IMR-90 (cell line): ENCODE measurements around the gene PYCARD. TPM values are rescaled to one million over a fixed set of nuclear protein-coding genes. Genes with fewer than 3 reads are reported as not detected.

Experiments
- ATAC-seq: fragments of 200-7000 bp; cut with Tn5 transposase; 2 replicates; pipeline ENCODE4 v1.9.1; 2020; ENCODE audit warnings: low read depth, mild to moderate bottlenecking, moderate library complexity
- BruUV-seq: library from RNA; stranded (reverse); fragments of 400-500 nt; replicated peaks from 2 replicates; lab custom pipeline; 2021; lab: Mats Ljungman, UMichigan
- CTCF ChIA-PET: fragments of 300-600 bp; formaldehyde crosslinking; extraction: SDS; loops from one replicate; lab custom pipeline; 2021; ENCODE audit warnings: antibody characterized with exemption; lab: Yijun Ruan, JAX
- POLR2A ChIA-PET: fragments of 300-600 bp; sonication (Branson Sonifier 250); formaldehyde crosslinking; loops from one replicate; lab custom pipeline; 2022; ENCODE audit warnings: antibody characterized with exemption; ENCODE audit not compliant: unreplicated experiment; lab: Charles Lee
- DNase-seq: peaks from one replicate; pipeline ENCODE4 v3.0.0; 2013
- H2AFZ ChIP-seq: replicated peaks from 2 replicates; pipeline ENCODE3; 2013; ENCODE audit warnings: low read length, mild to moderate bottlenecking; ENCODE audit not compliant: poor library complexity
- H2AK5ac ChIP-seq: 2 replicates; pipeline ENCODE4 v1.6.1; 2013; ENCODE audit warnings: low read depth, low read length, inconsistent platforms
- H2AK9ac ChIP-seq: replicated peaks from 2 replicates; pipeline ENCODE3; 2013; ENCODE audit warnings: mild to moderate bottlenecking, low read depth, low read length, moderate library complexity; ENCODE audit not compliant: poor library complexity
- H2BK120ac ChIP-seq: 2 replicates; pipeline ENCODE4 v1.6.1; 2013; ENCODE audit warnings: low read depth, low read length, inconsistent platforms
- H2BK15ac ChIP-seq: 3 replicates; pipeline ENCODE4 v1.6.1; 2013; ENCODE audit warnings: low read depth, low read length, inconsistent platforms
- H2BK20ac ChIP-seq: 2 replicates; pipeline ENCODE4 v1.6.1; 2013; ENCODE audit warnings: low read depth, mild to moderate bottlenecking, inconsistent platforms, low read length, moderate library complexity
- H2BK5ac ChIP-seq: 2 replicates; pipeline ENCODE4 v1.6.1; 2013; ENCODE audit warnings: mild to moderate bottlenecking, low read depth, low read length, inconsistent platforms; ENCODE audit not compliant: poor library complexity, severe bottlenecking
- H3K14ac ChIP-seq: replicated peaks from 2 replicates; pipeline ENCODE4 v1.6.1; 2013; ENCODE audit warnings: low read depth, low read length, inconsistent platforms
- H3K18ac ChIP-seq: 2 replicates; pipeline ENCODE4 v1.6.1; 2013; ENCODE audit warnings: low read depth, low read length, control low read depth
- H3K23ac ChIP-seq: 2 replicates; pipeline ENCODE4 v1.6.1; 2013; ENCODE audit warnings: low read depth, low read length, inconsistent platforms
- H3K27ac ChIP-seq: 2 replicates; pipeline ENCODE4 v1.5.1; 2013; ENCODE audit warnings: mild to moderate bottlenecking, control low read depth, low read length; ENCODE audit not compliant: insufficient read depth
- H3K27me3 ChIP-seq: 2 replicates; pipeline ENCODE4 v1.6.1; 2013; ENCODE audit warnings: low read length; ENCODE audit not compliant: control insufficient read depth, insufficient read depth
- H3K36me3 ChIP-seq: 2 replicates; pipeline ENCODE4 v1.6.1; 2013; ENCODE audit warnings: low read length, mixed read lengths; ENCODE audit not compliant: control insufficient read depth, insufficient read depth
- H3K4ac ChIP-seq: 2 replicates; pipeline ENCODE4 v1.6.1; 2013; ENCODE audit warnings: low read depth, low read length, inconsistent platforms
- H3K4me1 ChIP-seq: 2 replicates; pipeline ENCODE4 v1.6.1; 2013; ENCODE audit warnings: low read length, mixed read lengths; ENCODE audit not compliant: control insufficient read depth, insufficient read depth
- H3K4me2 ChIP-seq: 2 replicates; pipeline ENCODE4 v1.6.1; 2013; ENCODE audit warnings: low read depth, mild to moderate bottlenecking, control low read depth, low read length, moderate library complexity
- H3K4me3 ChIP-seq: 2 replicates; pipeline ENCODE4 v1.5.1; 2013; ENCODE audit warnings: low read depth, mild to moderate bottlenecking, control low read depth, low read length, moderate library complexity; ENCODE audit not compliant: insufficient read depth
- H3K56ac ChIP-seq: 2 replicates; pipeline ENCODE4 v1.6.1; 2013; ENCODE audit warnings: low read length, inconsistent platforms; ENCODE audit not compliant: insufficient read depth; ENCODE audit errors: extremely low read depth
- H3K79me1 ChIP-seq, 2 experiments: 2 replicates each; pipeline ENCODE4 v1.6.1; 2013; ENCODE audit warnings: low read length in 2 of 2, inconsistent platforms in 1 of 2, low read depth in 1 of 2
- H3K9ac ChIP-seq: 2 replicates; pipeline ENCODE4 v1.6.1; 2013; ENCODE audit warnings: low read depth, low read length, control low read depth
- H3K9me1 ChIP-seq: 2 replicates; pipeline ENCODE4 v1.6.1; 2013; ENCODE audit warnings: low read length, inconsistent platforms; ENCODE audit not compliant: insufficient read depth
- H3K9me3 ChIP-seq: 2 replicates; pipeline ENCODE4 v1.6.1; 2013; ENCODE audit warnings: low read length; ENCODE audit not compliant: control insufficient read depth, insufficient read depth
- H4K20me1 ChIP-seq: 2 replicates; pipeline ENCODE4 v1.6.1; 2013; ENCODE audit warnings: low read length, inconsistent platforms; ENCODE audit not compliant: insufficient read depth
- H4K5ac ChIP-seq: 2 replicates; pipeline ENCODE4 v1.6.1; 2013; ENCODE audit warnings: mild to moderate bottlenecking, low read depth, low read length, control low read depth
- H4K8ac ChIP-seq, 2 experiments: 2 replicates each; pipeline ENCODE4 v1.6.1; 2013; ENCODE audit warnings: low read depth in 2 of 2, low read length in 2 of 2, control low read depth in 1 of 2, inconsistent platforms in 1 of 2
- H4K91ac ChIP-seq: 2 replicates; pipeline ENCODE4 v1.6.1; 2013; ENCODE audit warnings: low read depth, low read length, inconsistent platforms; ENCODE audit not compliant: insufficient read depth
- BHLHE40 ChIP-seq: fragments of 150-350 bp; IDR thresholded peaks from 2 replicates; pipeline ENCODE4 v1.6.1; 2016; ENCODE audit warnings: mild to moderate bottlenecking, low read depth, low read length
- CHD1 ChIP-seq: IDR thresholded peaks from 2 replicates; pipeline ENCODE4 v1.6.1; 2012; ENCODE audit warnings: low read depth, low read length, improper control_type of control experiment
- FOS ChIP-seq: fragments of 150-350 bp; IDR thresholded peaks from 2 replicates; pipeline ENCODE4 v1.6.1; 2016; ENCODE audit warnings: low read depth, low read length
- MAFK ChIP-seq: IDR thresholded peaks from 2 replicates; pipeline ENCODE4 v1.6.1; 2012; ENCODE audit warnings: low read depth, low read length, improper control_type of control experiment
- MXI1 ChIP-seq: IDR thresholded peaks from 2 replicates; pipeline ENCODE4 v1.6.1; 2012; ENCODE audit warnings: low read depth, mild to moderate bottlenecking, low read length, moderate library complexity, borderline replicate concordance
- POLR2A ChIP-seq: IDR thresholded peaks from 2 replicates; pipeline ENCODE4 v1.6.1; 2012; ENCODE audit warnings: mild to moderate bottlenecking, low read depth, low read length
- RAD21 ChIP-seq: IDR thresholded peaks from 2 replicates; pipeline ENCODE4 v1.6.1; 2012; ENCODE audit warnings: low read length, improper control_type of control experiment
- RFX5 ChIP-seq: IDR thresholded peaks from 2 replicates; pipeline ENCODE4 v1.8.0; 2012; ENCODE audit warnings: low read depth, mild to moderate bottlenecking, low read length, moderate library complexity
- WGBS, 2 experiments: methylation state at CpG; one replicate each; pipeline versions ENCODE4 v1.1.5 to v1.1.7; 2013; ENCODE audit warnings: missing lambda C conversion rate in 2 of 2; ENCODE audit not compliant: insufficient read length in 1 of 2; ENCODE audit errors: extremely low coverage in 2 of 2; 5-methylcytosine and 5-hydroxymethylcytosine counted together
- dilution Hi-C: fragments of 300-500 bp; cut with HindIII; formaldehyde crosslinking; loops from one replicate; pipeline ENCODE4 v1.14.3; 2018; ENCODE audit warnings: low sequenced_read_pairs; ENCODE audit not compliant: unreplicated experiment
- in situ Hi-C: fragments of 300-500 bp; cut with MboI; formaldehyde crosslinking; loops from 3 replicates; pipeline ENCODE4 v1.14.3; 2019; ENCODE audit warnings: low sequenced_read_pairs, inconsistent platforms, mixed read lengths
- intact Hi-C: fragments of 100-400 bp; cut with micrococcal nuclease; formaldehyde crosslinking; loops from 2 replicates; pipeline ENCODE4 v1.10.0; 2022
- polyA plus RNA-seq, 3 experiments: library from polyadenylated mRNA; depleted of rRNA; stranded (reverse); fragments of >200 nt; gene quantifications; 2 replicates each; pipeline ENCODE4 v1.2.3, GENCODE V29; 2012; ENCODE audit warnings: low replicate concordance in 1 of 3
- total RNA-seq: library from RNA; depleted of rRNA; stranded (reverse); fragments of >200 nt; gene quantifications from 2 replicates; pipeline ENCODE4 v1.2.3, GENCODE V29; 2012
- TF ChIP-seq, protein P1 (sequence below): fragments of 150-350 bp; IDR thresholded peaks from 2 replicates; pipeline ENCODE4 v1.6.1; 2016; ENCODE audit warnings: low read depth, mild to moderate bottlenecking, low read length, moderate library complexity, borderline replicate concordance
- TF ChIP-seq, protein P2 (sequence below): conservative IDR thresholded peaks from 2 replicates; pipeline ENCODE4 v1.5.1; 2012; ENCODE audit warnings: mild to moderate bottlenecking, low read depth, low read length, improper control_type of control experiment

PYCARD gene
- total and polyA plus RNA-seq, 2 of the 4 experiments (the other 2 are of a cell fraction): 10.2 to 20.5 TPM

DNA sequence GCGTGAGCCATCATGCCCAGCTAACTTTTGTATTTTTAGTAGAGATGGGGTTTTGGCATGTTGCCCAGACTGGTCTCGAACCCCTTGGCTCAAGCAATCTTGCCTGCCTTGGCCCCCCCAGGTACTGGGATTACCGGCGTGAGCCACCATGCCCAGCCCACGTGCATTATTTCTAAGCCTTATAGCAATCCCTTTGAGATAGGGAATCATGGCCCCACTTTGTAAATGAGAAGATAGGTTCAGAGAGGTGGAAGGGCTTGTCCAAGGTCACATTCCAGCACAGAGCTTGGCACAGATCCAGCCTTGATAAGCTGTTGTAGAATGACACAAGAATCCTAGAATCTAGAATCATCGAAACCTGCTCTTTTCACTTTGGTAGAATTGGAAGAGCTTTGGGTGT lies 4.2 kb upstream of the PYCARD start:
- H3K27me3 ChIP-seq: peaks cover 33% of the 10 kb centered on the region
- H2BK5ac ChIP-seq: no peak overlapping the region
- H3K4ac ChIP-seq: no peak overlapping the region
- H3K9me3 ChIP-seq: no peaks in the 10 kb centered on the region
- no peak for ATAC-seq
- no peak overlapping the region for H3K4me3 ChIP-seq
- no peak overlapping the region for H4K8ac ChIP-seq
- ChIA-PET POLR2A (interaction anchor here (0.6 kb wide), 1 partner anchor 27 kb away, joined by 9 read pairs; no protein-coding TSS in a partner anchor), CTCF (no interaction called here)
- H2BK20ac ChIP-seq: no peak overlapping the region
- no peak overlapping the region for H2AK5ac ChIP-seq
- no peak overlapping the region for H3K18ac ChIP-seq
- dilution Hi-C loops: no loop called here
- no peak overlapping the region for H3K27ac ChIP-seq
- H2AFZ ChIP-seq: no peak overlapping the region
- no peak overlapping the region for H3K23ac ChIP-seq
- in situ Hi-C loops: no loop called here
- TF ChIP-seq, protein P1, sequence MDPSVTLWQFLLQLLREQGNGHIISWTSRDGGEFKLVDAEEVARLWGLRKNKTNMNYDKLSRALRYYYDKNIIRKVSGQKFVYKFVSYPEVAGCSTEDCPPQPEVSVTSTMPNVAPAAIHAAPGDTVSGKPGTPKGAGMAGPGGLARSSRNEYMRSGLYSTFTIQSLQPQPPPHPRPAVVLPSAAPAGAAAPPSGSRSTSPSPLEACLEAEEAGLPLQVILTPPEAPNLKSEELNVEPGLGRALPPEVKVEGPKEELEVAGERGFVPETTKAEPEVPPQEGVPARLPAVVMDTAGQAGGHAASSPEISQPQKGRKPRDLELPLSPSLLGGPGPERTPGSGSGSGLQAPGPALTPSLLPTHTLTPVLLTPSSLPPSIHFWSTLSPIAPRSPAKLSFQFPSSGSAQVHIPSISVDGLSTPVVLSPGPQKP: no peak
- TF ChIP-seq FOS (no peak), RFX5 (no peak), RAD21 (no peak), CHD1 (no peak), BHLHE40 (no peak), MAFK (no peak), MXI1 (no peak), POLR2A (no peak)
- TF ChIP-seq, protein P2, sequence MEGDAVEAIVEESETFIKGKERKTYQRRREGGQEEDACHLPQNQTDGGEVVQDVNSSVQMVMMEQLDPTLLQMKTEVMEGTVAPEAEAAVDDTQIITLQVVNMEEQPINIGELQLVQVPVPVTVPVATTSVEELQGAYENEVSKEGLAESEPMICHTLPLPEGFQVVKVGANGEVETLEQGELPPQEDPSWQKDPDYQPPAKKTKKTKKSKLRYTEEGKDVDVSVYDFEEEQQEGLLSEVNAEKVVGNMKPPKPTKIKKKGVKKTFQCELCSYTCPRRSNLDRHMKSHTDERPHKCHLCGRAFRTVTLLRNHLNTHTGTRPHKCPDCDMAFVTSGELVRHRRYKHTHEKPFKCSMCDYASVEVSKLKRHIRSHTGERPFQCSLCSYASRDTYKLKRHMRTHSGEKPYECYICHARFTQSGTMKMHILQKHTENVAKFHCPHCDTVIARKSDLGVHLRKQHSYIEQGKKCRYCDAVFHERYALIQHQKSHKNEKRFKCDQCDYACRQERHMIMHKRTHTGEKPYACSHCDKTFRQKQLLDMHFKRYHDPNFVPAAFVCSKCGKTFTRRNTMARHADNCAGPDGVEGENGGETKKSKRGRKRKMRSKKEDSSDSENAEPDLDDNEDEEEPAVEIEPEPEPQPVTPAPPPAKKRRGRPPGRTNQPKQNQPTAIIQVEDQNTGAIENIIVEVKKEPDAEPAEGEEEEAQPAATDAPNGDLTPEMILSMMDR: no peak
- H3K4me2 ChIP-seq: no peak overlapping the region
- H3K4me1 ChIP-seq: peaks cover 4% of the 10 kb centered on the region; the same call in 1 of the 2 replicates
- no peak overlapping the region for H4K91ac ChIP-seq
- no peak overlapping the region for H3K14ac ChIP-seq
- no peak overlapping the region for H2BK120ac ChIP-seq
- intact Hi-C loops: no loop called here
- H2AK9ac ChIP-seq: no peak overlapping the region
- H3K56ac ChIP-seq: no peak overlapping the region
- H3K36me3 ChIP-seq: no peaks in the 10 kb centered on the region
- H3K79me1 ChIP-seq: no peaks in the 10 kb centered on the region
- H2BK15ac ChIP-seq: no peak overlapping the region
- no CpG with 5 or more reads among the region's 6 CpGs for WGBS, 2 experiments
- no peaks in the 10 kb centered on the region for H3K9me1 ChIP-seq
- no peak overlapping the region for H4K5ac ChIP-seq
- BruUV-seq: no TSS peak
- no peak for DNase-seq
- no peaks in the 10 kb centered on the region for H4K20me1 ChIP-seq
- no peak overlapping the region for H3K9ac ChIP-seq
